ENCODE measurements around the gene SLCO2A1.

Gene SLCO2A1

DNA sequence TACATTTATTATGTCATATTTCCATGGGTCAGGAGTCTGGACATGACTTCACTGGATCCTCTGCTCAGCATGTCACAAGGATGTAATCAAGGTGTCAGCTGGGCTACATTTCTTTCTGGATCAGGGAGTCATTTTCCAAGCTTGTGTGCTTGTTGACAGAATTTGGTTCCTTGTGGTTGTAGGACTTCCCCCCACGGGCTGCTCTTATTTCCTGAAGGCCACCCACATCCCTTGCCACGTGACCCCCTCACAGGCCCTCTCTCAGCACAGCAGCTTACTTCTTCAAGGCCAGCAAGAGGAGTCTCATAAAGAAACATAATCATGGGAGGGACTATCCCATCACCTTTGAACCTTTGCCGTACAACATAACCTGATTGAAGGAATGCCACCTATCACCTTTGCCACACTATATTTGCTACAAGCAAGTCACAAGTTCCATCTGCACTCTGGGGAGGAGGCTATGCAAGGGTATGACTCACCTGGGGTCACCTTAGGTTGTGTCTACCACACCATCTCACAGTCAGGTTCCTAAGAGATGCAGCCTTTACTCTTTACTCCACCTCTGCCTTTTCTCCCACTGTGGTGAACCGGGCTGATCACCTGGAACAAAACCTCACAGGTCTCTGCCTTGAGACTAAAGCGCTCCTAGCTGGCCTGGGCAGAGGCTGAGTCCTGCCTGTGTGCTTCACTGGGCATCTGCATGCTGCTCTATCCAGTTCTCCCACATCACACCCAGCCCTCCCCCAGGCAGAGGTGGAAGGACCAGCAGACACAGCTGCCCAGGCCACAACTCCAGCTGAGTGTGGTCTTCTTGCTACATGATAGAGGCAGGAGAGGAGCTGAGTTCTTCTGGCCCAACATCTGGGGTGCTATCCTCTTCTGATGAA, 147.5 kb downstream of the SLCO2A1 start:
- Histone ChIP-seq H3K9me3 (ENCODE audit: low read length) (no peaks in the 10 kb centered on the region), H2AFZ (ENCODE audit: low read depth, low read length) (no peak overlapping the region), H3K4me1 (ENCODE audit: insufficient read depth, low read length) (no peaks in the 10 kb centered on the region), H3K27me3 (ENCODE audit: insufficient read depth, low read length) (peaks cover 9% of the 10 kb centered on the region), H3K4me3 (ENCODE audit: low read length) (no peak overlapping the region), H3K36me3 (ENCODE audit: insufficient read depth, low read length) (no peaks in the 10 kb centered on the region)

GRCh38 chr3:133881492-133881891, 148.2 kb downstream of the SLCO2A1 start:
- H2AFZ ChIP-seq (ENCODE audit: low read depth, low read length) = no peak overlapping the region
- H3K36me3 ChIP-seq (ENCODE audit: insufficient read depth, low read length) = no peaks in the 10 kb centered on the region
- no peak overlapping the region for H3K4me3 ChIP-seq (ENCODE audit: low read length)
- peaks cover 9% of the 10 kb centered on the region for H3K27me3 ChIP-seq (ENCODE audit: insufficient read depth, low read length)
- no peaks in the 10 kb centered on the region for H3K4me1 ChIP-seq (ENCODE audit: insufficient read depth, low read length)
- H3K9me3 ChIP-seq (ENCODE audit: low read length) = no peaks in the 10 kb centered on the region

- no peaks in the 10 kb centered on the region for H3K36me3 ChIP-seq (ENCODE audit: insufficient read depth, low read length)
- H2AFZ ChIP-seq (ENCODE audit: low read depth, low read length) = no peak overlapping the region
- H3K4me3 ChIP-seq (ENCODE audit: low read length) = no peak overlapping the region
- H3K27me3 ChIP-seq (ENCODE audit: insufficient read depth, low read length) = peaks cover 9% of the 10 kb centered on the region
- no peaks in the 10 kb centered on the region for H3K4me1 ChIP-seq (ENCODE audit: insufficient read depth, low read length)
- no peaks in the 10 kb centered on the region for H3K9me3 ChIP-seq (ENCODE audit: low read length)
These were observed 148.8 kb downstream of the SLCO2A1 start for GRCh38 chr3:133880886-133881455.

DNA sequence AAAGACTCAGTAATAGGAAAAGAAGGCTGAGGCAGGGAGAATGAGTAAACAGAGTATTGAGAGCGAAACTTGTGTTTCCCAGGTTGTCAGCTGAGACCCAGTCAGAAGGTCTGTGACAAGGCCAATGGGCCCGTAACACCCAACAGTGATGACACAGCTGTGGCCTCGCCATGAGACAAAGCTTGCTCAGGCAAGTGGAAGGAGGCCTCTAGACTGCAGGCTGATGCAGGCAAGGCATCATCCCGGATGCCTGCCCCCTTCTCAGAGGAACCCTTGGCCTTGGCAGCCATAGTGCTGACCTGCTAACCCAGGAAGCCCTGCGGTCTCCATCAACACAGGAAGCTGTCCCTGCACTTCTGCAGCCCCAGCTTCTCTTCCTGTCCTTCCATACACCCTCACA, 149.4 kb downstream of the SLCO2A1 start:
- Histone ChIP-seq H3K27me3 (ENCODE audit: insufficient read depth, low read length) (peaks cover 6% of the 10 kb centered on the region), H3K4me1 (ENCODE audit: insufficient read depth, low read length) (no peaks in the 10 kb centered on the region), H3K9me3 (ENCODE audit: low read length) (no peaks in the 10 kb centered on the region), H3K4me3 (ENCODE audit: low read length) (no peak overlapping the region), H2AFZ (ENCODE audit: low read depth, low read length) (no peak overlapping the region), H3K36me3 (ENCODE audit: insufficient read depth, low read length) (no peaks in the 10 kb centered on the region)

GRCh38 chr3:133878518-133878917, 151.2 kb downstream of the SLCO2A1 start:
- Histone ChIP-seq H3K27me3 (ENCODE audit: insufficient read depth, low read length) (no peaks in the 10 kb centered on the region), H2AFZ (ENCODE audit: low read depth, low read length) (no peak overlapping the region), H3K9me3 (ENCODE audit: low read length) (no peaks in the 10 kb centered on the region), H3K4me1 (ENCODE audit: insufficient read depth, low read length) (no peaks in the 10 kb centered on the region), H3K4me3 (ENCODE audit: low read length) (no peak overlapping the region), H3K36me3 (ENCODE audit: insufficient read depth, low read length) (no peaks in the 10 kb centered on the region)
